Neural progenitor cell (in vitro differentiated cells): Measurements from ENCODE around the gene OR11G2.

Source experiments
- EZH2phosphoT487 ChIP-seq: fragments of 200-600 bp; sonication (generic); IDR thresholded peaks from 2 replicates; pipeline ENCODE4 v1.6.1; 2017; ENCODE audit warnings: antibody characterized with exemption
- TF ChIP-seq, protein P1 (sequence below): fragments of 200-600 bp; sonication (generic); IDR thresholded peaks from 2 replicates; pipeline ENCODE4 v1.5.1; 2017; ENCODE audit warnings: antibody characterized with exemption, mild to moderate bottlenecking

DNA sequence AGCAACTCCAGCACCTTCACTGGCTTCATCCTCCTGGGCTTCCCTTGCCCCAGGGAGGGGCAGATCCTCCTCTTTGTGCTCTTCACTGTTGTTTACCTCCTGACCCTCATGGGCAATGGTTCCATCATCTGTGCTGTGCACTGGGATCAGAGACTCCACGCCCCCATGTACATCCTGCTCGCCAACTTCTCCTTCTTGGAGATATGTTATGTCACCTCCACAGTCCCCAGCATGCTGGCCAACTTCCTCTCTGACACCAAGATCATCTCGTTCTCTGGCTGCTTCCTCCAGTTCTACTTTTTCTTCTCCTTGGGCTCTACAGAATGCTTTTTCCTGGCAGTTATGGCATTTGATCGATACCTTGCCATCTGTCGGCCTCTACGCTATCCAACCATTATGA lies 6.8 kb downstream of the OR11G2 start:
- TF ChIP-seq, protein P1, sequence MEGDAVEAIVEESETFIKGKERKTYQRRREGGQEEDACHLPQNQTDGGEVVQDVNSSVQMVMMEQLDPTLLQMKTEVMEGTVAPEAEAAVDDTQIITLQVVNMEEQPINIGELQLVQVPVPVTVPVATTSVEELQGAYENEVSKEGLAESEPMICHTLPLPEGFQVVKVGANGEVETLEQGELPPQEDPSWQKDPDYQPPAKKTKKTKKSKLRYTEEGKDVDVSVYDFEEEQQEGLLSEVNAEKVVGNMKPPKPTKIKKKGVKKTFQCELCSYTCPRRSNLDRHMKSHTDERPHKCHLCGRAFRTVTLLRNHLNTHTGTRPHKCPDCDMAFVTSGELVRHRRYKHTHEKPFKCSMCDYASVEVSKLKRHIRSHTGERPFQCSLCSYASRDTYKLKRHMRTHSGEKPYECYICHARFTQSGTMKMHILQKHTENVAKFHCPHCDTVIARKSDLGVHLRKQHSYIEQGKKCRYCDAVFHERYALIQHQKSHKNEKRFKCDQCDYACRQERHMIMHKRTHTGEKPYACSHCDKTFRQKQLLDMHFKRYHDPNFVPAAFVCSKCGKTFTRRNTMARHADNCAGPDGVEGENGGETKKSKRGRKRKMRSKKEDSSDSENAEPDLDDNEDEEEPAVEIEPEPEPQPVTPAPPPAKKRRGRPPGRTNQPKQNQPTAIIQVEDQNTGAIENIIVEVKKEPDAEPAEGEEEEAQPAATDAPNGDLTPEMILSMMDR, result no peak
- no peak for TF ChIP-seq EZH2phosphoT487
